Rectal smooth muscle tissue (tissue), 1 donor: ENCODE data around the gene MPC2.
"Not testable (repeated sequence)": the region's sequence is repeated elsewhere in the genome, so short reads cannot be mapped to it uniquely, and the experiment has no call there.

ENCODE experiments used
- H3K27ac ChIP-seq: one replicate; pipeline ENCODE4 v1.7.0; 2013; ENCODE audit warnings: low read depth, low read length, inconsistent platforms
- H3K27me3 ChIP-seq: one replicate; pipeline ENCODE4 v1.7.0; 2013; ENCODE audit warnings: low read length; ENCODE audit not compliant: control insufficient read depth, insufficient read depth
- H3K36me3 ChIP-seq: one replicate; pipeline ENCODE4 v1.7.0; 2013; ENCODE audit warnings: low read length; ENCODE audit not compliant: control insufficient read depth, insufficient read depth
- H3K4me1 ChIP-seq: one replicate; pipeline ENCODE4 v1.7.0; 2013; ENCODE audit warnings: low read length; ENCODE audit not compliant: control insufficient read depth, insufficient read depth
- H3K4me3 ChIP-seq: one replicate; pipeline ENCODE4 v1.7.0; 2013; ENCODE audit warnings: low read length
- H3K9ac ChIP-seq: one replicate; pipeline ENCODE4 v1.7.0; 2013; ENCODE audit warnings: low read length

MPC2 gene

GRCh38 chr1:167928919-167929318, 8.0 kb downstream of the MPC2 start:
- H3K4me1 ChIP-seq, H3K27me3 ChIP-seq, H3K9ac ChIP-seq, H3K36me3 ChIP-seq, H3K27ac ChIP-seq, H3K4me3 ChIP-seq: not testable (repeated sequence)

- Histone ChIP-seq H3K27ac (no peak overlapping the region), H3K4me3 (no peak overlapping the region), H3K27me3 (no peaks in the 10 kb centered on the region), H3K9ac (no peak overlapping the region), H3K36me3 (no peaks in the 10 kb centered on the region), H3K4me1 (no peaks in the 10 kb centered on the region)
Observed at GRCh38 chr1:167928457-167928852, 8.4 kb downstream of the MPC2 start.

- Histone ChIP-seq H3K4me1 (no peaks in the 10 kb centered on the region), H3K27ac (no peak overlapping the region)
Observed at GRCh38 chr1:167927046-167927754, 9.7 kb downstream of the MPC2 start.

GRCh38 chr1:167926486-167926997, 10.3 kb downstream of the MPC2 start:
- H3K4me1 ChIP-seq = no peaks in the 10 kb centered on the region
- no peak overlapping the region for H3K4me3 ChIP-seq
- H3K9ac ChIP-seq = no peak overlapping the region
- no peaks in the 10 kb centered on the region for H3K36me3 ChIP-seq
- H3K27ac ChIP-seq = no peak overlapping the region
- H3K27me3 ChIP-seq = no peaks in the 10 kb centered on the region

More at GRCh38 chr1:167927046-167927754, 9.7 kb downstream of the MPC2 start:
- Histone ChIP-seq H3K27me3 (no peaks in the 10 kb centered on the region), H3K4me3 (no peak overlapping the region), H3K36me3 (no peaks in the 10 kb centered on the region), H3K9ac (no peak overlapping the region)

- no peak overlapping the region for H3K4me3 ChIP-seq
- H3K27me3 ChIP-seq = no peaks in the 10 kb centered on the region
- no peak overlapping the region for H3K9ac ChIP-seq
- H3K27ac ChIP-seq = no peak overlapping the region
- no peaks in the 10 kb centered on the region for H3K36me3 ChIP-seq
- no peaks in the 10 kb centered on the region for H3K4me1 ChIP-seq
Observed at GRCh38 chr1:167924543-167925231, 12.2 kb downstream of the MPC2 start.

- H3K9ac ChIP-seq = no peak overlapping the region
- H3K27ac ChIP-seq = no peak overlapping the region
- H3K36me3 ChIP-seq = no peaks in the 10 kb centered on the region
- H3K27me3 ChIP-seq = no peaks in the 10 kb centered on the region
- H3K4me3 ChIP-seq = no peak overlapping the region
- H3K4me1 ChIP-seq = no peaks in the 10 kb centered on the region
Observed at GRCh38 chr1:167924102-167924501, 12.8 kb downstream of the MPC2 start.

- no peak overlapping the region for H3K27ac ChIP-seq
Observed at GRCh38 chr1:167923324-167924056, 13.4 kb downstream of the MPC2 start.

GRCh38 chr1:167922611-167923074, 14.2 kb downstream of the MPC2 start:
- Histone ChIP-seq H3K27me3 (no peaks in the 10 kb centered on the region), H3K36me3 (peaks cover 3% of the 10 kb centered on the region), H3K4me3 (no peak overlapping the region), H3K27ac (no peak overlapping the region), H3K9ac (no peak overlapping the region), H3K4me1 (no peaks in the 10 kb centered on the region)

More at GRCh38 chr1:167923324-167924056, 13.4 kb downstream of the MPC2 start:
- no peaks in the 10 kb centered on the region for H3K27me3 ChIP-seq
- H3K9ac ChIP-seq = no peak overlapping the region
- no peaks in the 10 kb centered on the region for H3K4me1 ChIP-seq
- H3K4me3 ChIP-seq = no peak overlapping the region
- no peaks in the 10 kb centered on the region for H3K36me3 ChIP-seq

- Histone ChIP-seq H3K4me1 (no peaks in the 10 kb centered on the region), H3K9ac (no peak overlapping the region), H3K27ac (no peak overlapping the region), H3K27me3 (no peaks in the 10 kb centered on the region), H3K36me3 (peaks cover 3% of the 10 kb centered on the region), H3K4me3 (no peak overlapping the region)
Observed at GRCh38 chr1:167922023-167922422, 14.8 kb downstream of the MPC2 start.

GRCh38 chr1:167916766-167917511, 19.9 kb downstream of the MPC2 start:
- no peak overlapping the region for H3K4me3 ChIP-seq
- no peak overlapping the region for H3K27ac ChIP-seq
- no peak overlapping the region for H3K9ac ChIP-seq
- peaks cover 3% of the 10 kb centered on the region for H3K36me3 ChIP-seq
- H3K4me1 ChIP-seq = no peaks in the 10 kb centered on the region
- H3K27me3 ChIP-seq = no peaks in the 10 kb centered on the region

GRCh38 chr1:167915569-167915968, 21.3 kb downstream of the MPC2 start:
- no peak overlapping the region for H3K27ac ChIP-seq
- H3K36me3 ChIP-seq = peaks cover 3% of the 10 kb centered on the region
- no peak overlapping the region for H3K9ac ChIP-seq

More at GRCh38 chr1:167915569-167915968, 21.3 kb downstream of the MPC2 start:
- Histone ChIP-seq H3K27me3 (no peaks in the 10 kb centered on the region), H3K4me3 (no peak overlapping the region), H3K4me1 (no peaks in the 10 kb centered on the region)
